DOHH2 (cell line): ENCODE data around the gene PRKCZ.

Experiments used
- EZH2phosphoT487 ChIP-seq: fragments of 200-600 bp; sonication (generic); IDR thresholded peaks from 2 replicates; pipeline ENCODE4 v1.6.1; 2017; ENCODE audit warnings: borderline replicate concordance, mild to moderate bottlenecking, antibody characterized with exemption, low read length, moderate library complexity, mixed read lengths
- TF ChIP-seq, protein P1 (sequence below): fragments of 200-600 bp; sonication (generic); IDR thresholded peaks from one replicate; pipeline ENCODE4 v1.5.1; 2014; ENCODE audit warnings: antibody characterized with exemption, mild to moderate bottlenecking, low read depth, low read length; ENCODE audit not compliant: poor library complexity, severe bottlenecking

DNA sequence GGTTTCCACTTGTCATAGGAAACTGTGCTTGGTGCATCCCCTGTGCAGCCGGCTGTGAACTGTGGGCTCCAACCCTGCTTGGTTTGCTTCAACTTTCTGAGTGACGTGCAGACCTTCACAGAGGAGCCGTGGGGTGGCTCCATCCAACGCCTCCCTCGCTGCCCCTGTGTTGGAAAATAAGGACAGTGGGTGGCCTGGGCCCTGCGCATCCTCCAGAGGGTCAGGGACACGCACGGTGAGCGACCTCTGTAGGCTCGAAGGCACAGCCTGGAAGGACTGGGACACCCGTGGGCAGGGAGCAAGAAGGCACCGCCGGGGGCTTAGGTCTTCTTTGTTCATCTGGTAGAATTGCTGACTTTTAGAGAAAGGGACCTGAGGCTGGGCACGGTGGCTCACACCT lies 150.9 kb downstream of the PRKCZ start:
- TF ChIP-seq, protein P1, sequence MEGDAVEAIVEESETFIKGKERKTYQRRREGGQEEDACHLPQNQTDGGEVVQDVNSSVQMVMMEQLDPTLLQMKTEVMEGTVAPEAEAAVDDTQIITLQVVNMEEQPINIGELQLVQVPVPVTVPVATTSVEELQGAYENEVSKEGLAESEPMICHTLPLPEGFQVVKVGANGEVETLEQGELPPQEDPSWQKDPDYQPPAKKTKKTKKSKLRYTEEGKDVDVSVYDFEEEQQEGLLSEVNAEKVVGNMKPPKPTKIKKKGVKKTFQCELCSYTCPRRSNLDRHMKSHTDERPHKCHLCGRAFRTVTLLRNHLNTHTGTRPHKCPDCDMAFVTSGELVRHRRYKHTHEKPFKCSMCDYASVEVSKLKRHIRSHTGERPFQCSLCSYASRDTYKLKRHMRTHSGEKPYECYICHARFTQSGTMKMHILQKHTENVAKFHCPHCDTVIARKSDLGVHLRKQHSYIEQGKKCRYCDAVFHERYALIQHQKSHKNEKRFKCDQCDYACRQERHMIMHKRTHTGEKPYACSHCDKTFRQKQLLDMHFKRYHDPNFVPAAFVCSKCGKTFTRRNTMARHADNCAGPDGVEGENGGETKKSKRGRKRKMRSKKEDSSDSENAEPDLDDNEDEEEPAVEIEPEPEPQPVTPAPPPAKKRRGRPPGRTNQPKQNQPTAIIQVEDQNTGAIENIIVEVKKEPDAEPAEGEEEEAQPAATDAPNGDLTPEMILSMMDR, result no peak
- no peak for TF ChIP-seq EZH2phosphoT487
